ENCODE results near the gene ZACN. TPM values are rescaled to one million over a fixed set of nuclear protein-coding genes. Genes with fewer than 3 reads are reported as not detected.

The ZACN gene
- polyA plus RNA-seq, 2 of the 4 experiments (the other 2 are of a cell fraction): 0.12 to 0.30 TPM

DNA sequence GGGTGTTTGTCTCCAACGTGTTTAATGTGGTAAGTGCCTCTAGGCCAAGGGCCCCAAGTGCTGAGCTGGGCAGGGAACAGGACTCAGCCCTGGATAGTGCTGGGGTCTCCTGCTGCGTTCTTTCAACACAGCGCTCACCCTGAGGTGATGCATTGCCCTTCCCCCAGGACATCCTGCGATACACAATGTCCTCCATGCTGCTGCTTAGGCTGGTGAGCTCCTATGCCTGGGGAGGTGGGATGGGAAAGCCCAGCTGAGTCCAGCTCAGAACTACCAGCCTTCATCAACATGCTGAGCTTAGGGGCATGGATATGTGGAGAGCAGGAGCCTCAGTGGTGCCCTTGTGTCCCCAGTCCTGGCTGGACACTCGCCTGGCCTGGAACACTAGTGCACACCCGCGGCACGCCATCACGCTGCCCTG is 563 bp downstream of the ZACN start:
- Histone ChIP-seq H3K9me3 (no peaks in the 10 kb centered on the region), H3K4me1 (peaks cover 16% of the 10 kb centered on the region), H3K4me3 (no peak overlapping the region), H3K27ac (no peak overlapping the region; a peak in 1 of 6 replicates), H3K4me2 (no peak overlapping the region)
- ATAC-seq (peak in 1 of 2 experiments; percentile 7; a peak in 3 of 6 replicates), FAIRE-seq (no peak), DNase-seq (ENCODE audit: low read depth in 1 of 2, low spot score in 1 of 2) (no peak)
- peak in 1 of 2 experiments; percentile 29; a peak in 2 of 5 replicates for TF ChIP-seq JUN (IDR thresholded peaks at IDR 0.05)
- TF ChIP-seq, protein P1, sequence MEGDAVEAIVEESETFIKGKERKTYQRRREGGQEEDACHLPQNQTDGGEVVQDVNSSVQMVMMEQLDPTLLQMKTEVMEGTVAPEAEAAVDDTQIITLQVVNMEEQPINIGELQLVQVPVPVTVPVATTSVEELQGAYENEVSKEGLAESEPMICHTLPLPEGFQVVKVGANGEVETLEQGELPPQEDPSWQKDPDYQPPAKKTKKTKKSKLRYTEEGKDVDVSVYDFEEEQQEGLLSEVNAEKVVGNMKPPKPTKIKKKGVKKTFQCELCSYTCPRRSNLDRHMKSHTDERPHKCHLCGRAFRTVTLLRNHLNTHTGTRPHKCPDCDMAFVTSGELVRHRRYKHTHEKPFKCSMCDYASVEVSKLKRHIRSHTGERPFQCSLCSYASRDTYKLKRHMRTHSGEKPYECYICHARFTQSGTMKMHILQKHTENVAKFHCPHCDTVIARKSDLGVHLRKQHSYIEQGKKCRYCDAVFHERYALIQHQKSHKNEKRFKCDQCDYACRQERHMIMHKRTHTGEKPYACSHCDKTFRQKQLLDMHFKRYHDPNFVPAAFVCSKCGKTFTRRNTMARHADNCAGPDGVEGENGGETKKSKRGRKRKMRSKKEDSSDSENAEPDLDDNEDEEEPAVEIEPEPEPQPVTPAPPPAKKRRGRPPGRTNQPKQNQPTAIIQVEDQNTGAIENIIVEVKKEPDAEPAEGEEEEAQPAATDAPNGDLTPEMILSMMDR (IDR thresholded peaks at IDR 0.05): no peak
- TF ChIP-seq BHLHE40 (IDR thresholded peaks at IDR 0.05; ENCODE audit: low read depth, low read length): no peak
- 0 out of 2 replicates have a peak, but pooled peaks have one; percentile 36 for TF ChIP-seq POLR2AphosphoS2 (conservative IDR thresholded peaks at IDR 0.05; ENCODE audit: low read length)
- TF ChIP-seq NR3C1 (IDR thresholded peaks at IDR 0.05): no peak
- TF ChIP-seq CBX2 (IDR thresholded peaks at IDR 0.05; ENCODE audit: borderline replicate concordance, low read depth): no peak
- TF ChIP-seq, protein P2, sequence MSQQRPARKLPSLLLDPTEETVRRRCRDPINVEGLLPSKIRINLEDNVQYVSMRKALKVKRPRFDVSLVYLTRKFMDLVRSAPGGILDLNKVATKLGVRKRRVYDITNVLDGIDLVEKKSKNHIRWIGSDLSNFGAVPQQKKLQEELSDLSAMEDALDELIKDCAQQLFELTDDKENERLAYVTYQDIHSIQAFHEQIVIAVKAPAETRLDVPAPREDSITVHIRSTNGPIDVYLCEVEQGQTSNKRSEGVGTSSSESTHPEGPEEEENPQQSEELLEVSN (IDR thresholded peaks at IDR 0.05; ENCODE audit: borderline replicate concordance, low read depth): no peak
- no peak for TF ChIP-seq TFCP2L1 (CRISPR knock-in tag; IDR thresholded peaks at IDR 0.05)
- TF ChIP-seq, protein P3, sequence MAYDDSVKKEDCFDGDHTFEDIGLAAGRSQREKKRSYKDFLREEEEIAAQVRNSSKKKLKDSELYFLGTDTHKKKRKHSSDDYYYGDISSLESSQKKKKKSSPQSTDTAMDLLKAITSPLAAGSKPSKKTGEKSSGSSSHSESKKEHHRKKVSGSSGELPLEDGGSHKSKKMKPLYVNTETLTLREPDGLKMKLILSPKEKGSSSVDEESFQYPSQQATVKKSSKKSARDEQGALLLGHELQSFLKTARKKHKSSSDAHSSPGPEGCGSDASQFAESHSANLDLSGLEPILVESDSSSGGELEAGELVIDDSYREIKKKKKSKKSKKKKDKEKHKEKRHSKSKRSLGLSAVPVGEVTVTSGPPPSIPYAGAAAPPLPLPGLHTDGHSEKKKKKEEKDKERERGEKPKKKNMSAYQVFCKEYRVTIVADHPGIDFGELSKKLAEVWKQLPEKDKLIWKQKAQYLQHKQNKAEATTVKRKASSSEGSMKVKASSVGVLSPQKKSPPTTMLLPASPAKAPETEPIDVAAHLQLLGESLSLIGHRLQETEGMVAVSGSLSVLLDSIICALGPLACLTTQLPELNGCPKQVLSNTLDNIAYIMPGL (CRISPR knock-in tag; IDR thresholded peaks at IDR 0.05; ENCODE audit: borderline replicate concordance): no peak
- no peak for TF ChIP-seq TP53 (CRISPR knock-in tag; IDR thresholded peaks at IDR 0.05)
- TF ChIP-seq PHF8 (IDR thresholded peaks at IDR 0.05; ENCODE audit: borderline replicate concordance, low read depth): no peak
- no peak for TF ChIP-seq MYC (IDR thresholded peaks at IDR 0.05; ENCODE audit: borderline replicate concordance, low read length)
- TF ChIP-seq RARB (CRISPR knock-in tag; IDR thresholded peaks at IDR 0.05): no peak
- no peak for TF ChIP-seq NPAS2 (CRISPR knock-in tag; IDR thresholded peaks at IDR 0.05; ENCODE audit: borderline replicate concordance)
- TF ChIP-seq RNF2 (IDR thresholded peaks at IDR 0.05; ENCODE audit: borderline replicate concordance, low read depth): no peak
- TF ChIP-seq, protein P4, sequence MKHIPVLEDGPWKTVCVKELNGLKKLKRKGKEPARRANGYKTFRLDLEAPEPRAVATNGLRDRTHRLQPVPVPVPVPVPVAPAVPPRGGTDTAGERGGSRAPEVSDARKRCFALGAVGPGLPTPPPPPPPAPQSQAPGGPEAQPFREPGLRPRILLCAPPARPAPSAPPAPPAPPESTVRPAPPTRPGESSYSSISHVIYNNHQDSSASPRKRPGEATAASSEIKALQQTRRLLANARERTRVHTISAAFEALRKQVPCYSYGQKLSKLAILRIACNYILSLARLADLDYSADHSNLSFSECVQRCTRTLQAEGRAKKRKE (CRISPR knock-in tag; IDR thresholded peaks at IDR 0.05; ENCODE audit: low read depth): no peak
- TF ChIP-seq, protein P5, sequence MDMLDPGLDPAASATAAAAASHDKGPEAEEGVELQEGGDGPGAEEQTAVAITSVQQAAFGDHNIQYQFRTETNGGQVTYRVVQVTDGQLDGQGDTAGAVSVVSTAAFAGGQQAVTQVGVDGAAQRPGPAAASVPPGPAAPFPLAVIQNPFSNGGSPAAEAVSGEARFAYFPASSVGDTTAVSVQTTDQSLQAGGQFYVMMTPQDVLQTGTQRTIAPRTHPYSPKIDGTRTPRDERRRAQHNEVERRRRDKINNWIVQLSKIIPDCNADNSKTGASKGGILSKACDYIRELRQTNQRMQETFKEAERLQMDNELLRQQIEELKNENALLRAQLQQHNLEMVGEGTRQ (IDR thresholded peaks at IDR 0.05): no peak
- TF ChIP-seq, protein P6, sequence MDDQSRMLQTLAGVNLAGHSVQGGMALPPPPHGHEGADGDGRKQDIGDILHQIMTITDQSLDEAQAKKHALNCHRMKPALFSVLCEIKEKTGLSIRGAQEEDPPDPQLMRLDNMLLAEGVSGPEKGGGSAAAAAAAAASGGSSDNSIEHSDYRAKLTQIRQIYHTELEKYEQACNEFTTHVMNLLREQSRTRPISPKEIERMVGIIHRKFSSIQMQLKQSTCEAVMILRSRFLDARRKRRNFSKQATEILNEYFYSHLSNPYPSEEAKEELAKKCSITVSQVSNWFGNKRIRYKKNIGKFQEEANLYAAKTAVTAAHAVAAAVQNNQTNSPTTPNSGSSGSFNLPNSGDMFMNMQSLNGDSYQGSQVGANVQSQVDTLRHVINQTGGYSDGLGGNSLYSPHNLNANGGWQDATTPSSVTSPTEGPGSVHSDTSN (IDR thresholded peaks at IDR 0.05): peak; percentile 54; the same call in 1 of the 2 replicates
- TF ChIP-seq, protein P7, sequence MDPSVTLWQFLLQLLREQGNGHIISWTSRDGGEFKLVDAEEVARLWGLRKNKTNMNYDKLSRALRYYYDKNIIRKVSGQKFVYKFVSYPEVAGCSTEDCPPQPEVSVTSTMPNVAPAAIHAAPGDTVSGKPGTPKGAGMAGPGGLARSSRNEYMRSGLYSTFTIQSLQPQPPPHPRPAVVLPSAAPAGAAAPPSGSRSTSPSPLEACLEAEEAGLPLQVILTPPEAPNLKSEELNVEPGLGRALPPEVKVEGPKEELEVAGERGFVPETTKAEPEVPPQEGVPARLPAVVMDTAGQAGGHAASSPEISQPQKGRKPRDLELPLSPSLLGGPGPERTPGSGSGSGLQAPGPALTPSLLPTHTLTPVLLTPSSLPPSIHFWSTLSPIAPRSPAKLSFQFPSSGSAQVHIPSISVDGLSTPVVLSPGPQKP (IDR thresholded peaks at IDR 0.05; ENCODE audit: low read depth, low read length): no peak
- no peak for TF ChIP-seq GATA3 (IDR thresholded peaks at IDR 0.05; ENCODE audit: borderline replicate concordance)
- no peak for TF ChIP-seq ESRRA (IDR thresholded peaks at IDR 0.05; ENCODE audit: borderline replicate concordance, low read length)
- no peak for TF ChIP-seq HOXB5 (CRISPR knock-in tag; IDR thresholded peaks at IDR 0.05)
- peak; percentile 51 for TF ChIP-seq POLR2A (IDR thresholded peaks at IDR 0.05; ENCODE audit: low read length)
- POLR2A ChIA-PET: interaction anchor here (0.8 to 1.2 kb wide), 2 partner anchors 16 to 24 kb away, joined by 4 to 5 read pairs; partner anchors contain the start of gene EXOC7
- CTCF ChIA-PET: interaction anchor here (0.8 to 4.4 kb wide), 8 partner anchors 9 to 200 kb away, joined by 3 to 15 read pairs (median 4); partner anchors contain the start of gene CDK3
- 45% methylated on average over 9 of the region's 9 CpGs for WGBS (ENCODE audit: missing lambda C conversion rate)
